Measurements from ENCODE around the gene MAN1A1.

DNA sequence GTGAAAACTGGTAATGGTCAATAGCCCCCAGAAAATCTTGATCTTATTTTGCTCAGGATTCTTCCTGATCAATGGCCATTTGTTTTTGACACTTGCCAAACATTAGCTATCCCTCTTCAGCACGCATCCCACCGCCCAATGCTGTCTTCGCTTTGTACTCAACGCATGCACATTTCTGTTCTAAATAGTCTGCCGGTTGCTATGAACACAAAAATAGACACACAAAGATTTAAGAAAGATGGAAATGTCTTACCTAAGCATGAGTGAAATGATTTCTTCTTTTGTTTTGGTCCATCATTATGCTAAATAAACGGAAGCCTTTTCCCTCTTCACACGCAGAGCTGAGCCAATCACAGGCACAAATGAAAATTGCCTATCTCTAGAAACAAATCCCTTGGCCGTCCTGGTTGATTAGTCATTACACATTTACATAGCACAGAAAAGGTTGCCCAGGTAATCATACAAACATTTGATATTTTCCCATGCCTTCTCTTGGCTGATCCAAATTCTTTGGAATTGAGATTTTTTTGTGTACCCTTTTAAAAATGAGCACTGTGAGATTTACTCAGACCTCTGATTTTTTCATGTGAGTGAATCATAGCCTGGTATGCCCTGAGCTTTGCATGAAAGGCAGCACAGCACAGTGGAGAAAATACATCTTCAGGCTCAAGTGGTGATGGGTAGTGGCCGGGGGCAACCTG lies 200.6 kb downstream of the MAN1A1 start:
- TF ChIP-seq CTCF (IDR thresholded peaks at IDR 0.05 in 4 of 5, conservative IDR thresholded peaks at IDR 0.05 in 1 of 5) (no peak), POLR2A (IDR thresholded peaks at IDR 0.05) (no peak)

Data from gastrocnemius medialis (tissue), 4 donors.